Hematopoietic multipotent progenitor cell (in vitro differentiated cells): ENCODE data around the gene MSI2. TPM values are rescaled to one million over a fixed set of nuclear protein-coding genes. Genes with fewer than 3 reads are reported as not detected.

ENCODE experiments used
- DNase-seq, 3 donors: peaks; one replicate each; pipeline ENCODE4 v3.0.0-alpha.2; 2011 to 2015; ENCODE audit warnings: low read depth in 2 of 3, low spot score in 2 of 3
- total RNA-seq: library from RNA; depleted of rRNA; stranded (reverse); fragments of >200 nt; gene quantifications from one replicate; pipeline ENCODE4 v1.2.3, GENCODE V29; 2012

The MSI2 gene
- total RNA-seq, 1 donor, result 241 TPM

- no peak for DNase-seq
Observed at GRCh38 chr17:57544834-57545463, 288.6 kb downstream of the MSI2 start.

GRCh38 chr17:57545731-57546342 lies 289.5 kb downstream of the MSI2 start:
- no peak for DNase-seq

- DNase-seq, result no peak
Observed at GRCh38 chr17:57548421-57549410, 292.4 kb downstream of the MSI2 start.

GRCh38 chr17:57549468-57549867 lies 293.1 kb downstream of the MSI2 start:
- DNase-seq, result no peak

- no peak for DNase-seq
Observed at GRCh38 chr17:57550016-57550415, 293.7 kb downstream of the MSI2 start.

- no peak for DNase-seq
Observed at GRCh38 chr17:57550668-57551315, 294.5 kb downstream of the MSI2 start.

GRCh38 chr17:57551321-57552079 lies 295.2 kb downstream of the MSI2 start:
- peak in 2 of 3 donors; percentile 44 to 59 for DNase-seq

GRCh38 chr17:57552114-57552624 lies 295.8 kb downstream of the MSI2 start:
- peak in 1 of 3 donors; percentile 33 for DNase-seq

- peak in 2 of 3 donors; percentile 43 to 64 for DNase-seq
Observed at GRCh38 chr17:57553526-57553925, 297.2 kb downstream of the MSI2 start.

- DNase-seq, result peak in 2 of 3 donors; percentile 54 to 72
Observed at GRCh38 chr17:57553991-57554825, 297.9 kb downstream of the MSI2 start.

GRCh38 chr17:57554826-57555635 lies 298.7 kb downstream of the MSI2 start:
- DNase-seq, result no peak

GRCh38 chr17:57555636-57556175 lies 299.4 kb downstream of the MSI2 start:
- DNase-seq, result no peak

GRCh38 chr17:57556320-57556719 lies 300.0 kb downstream of the MSI2 start:
- DNase-seq, result no peak

GRCh38 chr17:57556977-57557376 lies 300.7 kb downstream of the MSI2 start:
- DNase-seq, result no peak

GRCh38 chr17:57557416-57557815 lies 301.1 kb downstream of the MSI2 start:
- no peak for DNase-seq

GRCh38 chr17:57557834-57558681 lies 301.7 kb downstream of the MSI2 start:
- DNase-seq, result peak in 1 of 3 donors; percentile 70

- no peak for DNase-seq
Observed at GRCh38 chr17:57559226-57559625, 302.9 kb downstream of the MSI2 start.
